GM12873 (cell line): ENCODE results near the gene PRKCQ.
A peak's percentile ranks its signal among the peaks of the same experiment; 100 is the strongest.

Experiments
- CTCF ChIP-seq: IDR thresholded peaks from 2 replicates; pipeline ENCODE4 v1.5.1; 2012; ENCODE audit warnings: low read depth, mild to moderate bottlenecking, moderate library complexity, low read length, control low read depth; ENCODE audit not compliant: insufficient read depth; ENCODE audit errors: missing control alignments

PRKCQ gene

DNA sequence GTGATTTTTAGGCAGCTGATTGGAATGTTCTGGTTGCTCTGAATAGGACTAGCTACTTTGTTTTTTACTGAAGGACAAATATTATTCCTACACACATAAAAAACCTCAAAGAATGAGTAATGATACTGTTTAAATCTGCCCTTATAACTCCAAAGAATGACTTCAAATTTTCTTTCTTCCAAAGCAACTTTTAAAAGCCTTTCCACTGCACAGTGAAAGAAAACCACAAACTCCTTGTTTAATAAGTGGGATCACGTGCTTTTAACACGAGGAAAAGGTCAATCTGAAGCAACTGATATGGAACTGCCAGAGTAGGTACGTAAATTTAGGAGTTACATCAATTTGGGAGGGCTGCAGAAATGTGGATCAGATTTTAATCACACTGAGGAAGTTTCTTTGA lies 8.0 kb upstream of the PRKCQ start:
- TF ChIP-seq CTCF = no peak

- TF ChIP-seq CTCF = no peak
Observed at GRCh38 chr10:6586501-6586900, 6.4 kb upstream of the PRKCQ start.

GRCh38 chr10:6583447-6583846 lies 3.4 kb upstream of the PRKCQ start:
- TF ChIP-seq CTCF = no peak

GRCh38 chr10:6582298-6582697 lies 2.2 kb upstream of the PRKCQ start:
- no peak for TF ChIP-seq CTCF

- TF ChIP-seq CTCF = no peak
Observed at GRCh38 chr10:6581778-6582228, 1.7 kb upstream of the PRKCQ start.

GRCh38 chr10:6580279-6581029 lies 378 bp upstream of the PRKCQ start:
- TF ChIP-seq CTCF = peak; percentile 57

- no peak for TF ChIP-seq CTCF
Observed at GRCh38 chr10:6579183-6579903, 733 bp downstream of the PRKCQ start.
